ENCODE measurements around the gene KCNH1.
"Not testable (repeated sequence)": the region's sequence is repeated elsewhere in the genome, so short reads cannot be mapped to it uniquely, and the experiment has no call there.

KCNH1 gene

GRCh38 chr1:211066781-211067384 lies 67.1 kb downstream of the KCNH1 start:
- no peak for ATAC-seq
- no peaks in the 10 kb centered on the region for H3K4me1 Mint-ChIP-seq
- H3K27me3 Mint-ChIP-seq = peaks cover under 1% of the 10 kb centered on the region

GRCh38 chr1:211041838-211042237 lies 92.1 kb downstream of the KCNH1 start:
- not testable (repeated sequence) for H3K27ac Mint-ChIP-seq, H3K9me3 Mint-ChIP-seq, H3K4me1 Mint-ChIP-seq, H3K36me3 Mint-ChIP-seq, ATAC-seq, H3K4me3 Mint-ChIP-seq
- peaks cover 23% of the 10 kb centered on the region for H3K27me3 Mint-ChIP-seq

More at GRCh38 chr1:211066781-211067384, 67.1 kb downstream of the KCNH1 start:
- Mint-ChIP-seq H3K9me3 (peaks cover 5% of the 10 kb centered on the region), H3K36me3 (no peaks in the 10 kb centered on the region), H3K27ac (no peak overlapping the region), H3K4me3 (no peak overlapping the region)

- Mint-ChIP-seq H3K4me3 (no peak overlapping the region), H3K9me3 (peaks cover under 1% of the 10 kb centered on the region), H3K27me3 (no peaks in the 10 kb centered on the region), H3K4me1 (no peaks in the 10 kb centered on the region), H3K36me3 (no peaks in the 10 kb centered on the region), H3K27ac (no peak overlapping the region)
- no peak for ATAC-seq
Measured at GRCh38 chr1:211037095-211037494, 96.9 kb downstream of the KCNH1 start.

GRCh38 chr1:211036381-211037060 lies 97.4 kb downstream of the KCNH1 start:
- H3K9me3 Mint-ChIP-seq = peaks cover 2% of the 10 kb centered on the region
- no peak overlapping the region for H3K27ac Mint-ChIP-seq
- no peaks in the 10 kb centered on the region for H3K27me3 Mint-ChIP-seq
- ATAC-seq = no peak
- no peaks in the 10 kb centered on the region for H3K36me3 Mint-ChIP-seq
- H3K4me1 Mint-ChIP-seq = no peaks in the 10 kb centered on the region
- no peak overlapping the region for H3K4me3 Mint-ChIP-seq

- no peak for ATAC-seq
- H3K9me3 Mint-ChIP-seq = peaks cover 2% of the 10 kb centered on the region
- H3K27me3 Mint-ChIP-seq = no peaks in the 10 kb centered on the region
- H3K36me3 Mint-ChIP-seq = no peaks in the 10 kb centered on the region
- no peaks in the 10 kb centered on the region for H3K4me1 Mint-ChIP-seq
- H3K4me3 Mint-ChIP-seq = no peak overlapping the region
- H3K27ac Mint-ChIP-seq = no peak overlapping the region
Measured at GRCh38 chr1:211035821-211036380, 98.0 kb downstream of the KCNH1 start.

- Mint-ChIP-seq H3K4me3 (no peak overlapping the region), H3K4me1 (no peaks in the 10 kb centered on the region), H3K9me3 (peaks cover 2% of the 10 kb centered on the region), H3K27me3 (no peaks in the 10 kb centered on the region), H3K36me3 (no peaks in the 10 kb centered on the region), H3K27ac (no peak overlapping the region)
- ATAC-seq = no peak
Measured at GRCh38 chr1:211033921-211034525, 99.9 kb downstream of the KCNH1 start.

GRCh38 chr1:211024901-211025300 lies 109.0 kb downstream of the KCNH1 start:
- ATAC-seq = no peak
- Mint-ChIP-seq H3K27ac (no peak overlapping the region), H3K4me1 (no peaks in the 10 kb centered on the region), H3K27me3 (peaks cover 30% of the 10 kb centered on the region), H3K36me3 (no peaks in the 10 kb centered on the region), H3K9me3 (peaks cover 2% of the 10 kb centered on the region), H3K4me3 (no peak overlapping the region)

GRCh38 chr1:211019266-211019665 lies 114.7 kb downstream of the KCNH1 start:
- H3K27ac Mint-ChIP-seq = no peak overlapping the region
- H3K9me3 Mint-ChIP-seq = no peaks in the 10 kb centered on the region
- no peaks in the 10 kb centered on the region for H3K4me1 Mint-ChIP-seq
- H3K27me3 Mint-ChIP-seq = peaks cover 35% of the 10 kb centered on the region
- ATAC-seq = no peak
- H3K36me3 Mint-ChIP-seq = no peaks in the 10 kb centered on the region
- H3K4me3 Mint-ChIP-seq = no peak overlapping the region

GRCh38 chr1:211018690-211019089 lies 115.3 kb downstream of the KCNH1 start:
- Mint-ChIP-seq H3K27ac (no peak overlapping the region), H3K4me3 (no peak overlapping the region), H3K4me1 (no peaks in the 10 kb centered on the region), H3K36me3 (no peaks in the 10 kb centered on the region), H3K27me3 (peaks cover 37% of the 10 kb centered on the region), H3K9me3 (no peaks in the 10 kb centered on the region)
- no peak for ATAC-seq

- no peak for ATAC-seq
- peaks cover 46% of the 10 kb centered on the region for H3K27me3 Mint-ChIP-seq
Measured at GRCh38 chr1:211017075-211017718, 116.8 kb downstream of the KCNH1 start.

GRCh38 chr1:211014275-211014674 lies 119.7 kb downstream of the KCNH1 start:
- ATAC-seq = no peak
- Mint-ChIP-seq H3K27me3 (peaks cover 63% of the 10 kb centered on the region), H3K27ac (no peak overlapping the region), H3K4me1 (no peaks in the 10 kb centered on the region), H3K9me3 (no peaks in the 10 kb centered on the region), H3K36me3 (no peaks in the 10 kb centered on the region), H3K4me3 (no peak overlapping the region)

More at GRCh38 chr1:211017075-211017718, 116.8 kb downstream of the KCNH1 start:
- no peak overlapping the region for H3K27ac Mint-ChIP-seq
- no peaks in the 10 kb centered on the region for H3K36me3 Mint-ChIP-seq
- H3K4me3 Mint-ChIP-seq = no peak overlapping the region
- no peaks in the 10 kb centered on the region for H3K9me3 Mint-ChIP-seq
- no peaks in the 10 kb centered on the region for H3K4me1 Mint-ChIP-seq

GRCh38 chr1:211013346-211014240 lies 120.4 kb downstream of the KCNH1 start:
- no peak overlapping the region for H3K4me3 Mint-ChIP-seq
- H3K27ac Mint-ChIP-seq = no peak overlapping the region
- H3K9me3 Mint-ChIP-seq = no peaks in the 10 kb centered on the region
- no peaks in the 10 kb centered on the region for H3K4me1 Mint-ChIP-seq
- H3K36me3 Mint-ChIP-seq = no peaks in the 10 kb centered on the region
- peaks cover 61% of the 10 kb centered on the region for H3K27me3 Mint-ChIP-seq
- ATAC-seq = no peak

GRCh38 chr1:211011128-211011527 lies 122.8 kb downstream of the KCNH1 start:
- H3K4me1 Mint-ChIP-seq, ATAC-seq, H3K9me3 Mint-ChIP-seq, H3K4me3 Mint-ChIP-seq, H3K27ac Mint-ChIP-seq, H3K36me3 Mint-ChIP-seq: not testable (repeated sequence)
- peaks cover 54% of the 10 kb centered on the region for H3K27me3 Mint-ChIP-seq

- Mint-ChIP-seq H3K36me3 (no peaks in the 10 kb centered on the region), H3K4me1 (no peaks in the 10 kb centered on the region), H3K4me3 (no peak overlapping the region), H3K27me3 (peaks cover 52% of the 10 kb centered on the region), H3K9me3 (no peaks in the 10 kb centered on the region), H3K27ac (no peak overlapping the region)
- ATAC-seq = no peak
Measured at GRCh38 chr1:211009944-211010343, 124.0 kb downstream of the KCNH1 start.
